OCI-LY7 (cell line): ENCODE measurements around the gene VPS45. TPM values are rescaled to one million over a fixed set of nuclear protein-coding genes. Genes with fewer than 3 reads are reported as not detected.

Experiments used
- BruUV-seq: library from RNA; stranded (reverse); fragments of 400-500 nt; replicated peaks from 2 replicates; lab custom pipeline; 2021; lab: Mats Ljungman, UMichigan
- CTCF ChIA-PET: fragments of 300-600 bp; sonication (Branson Sonifier 250); formaldehyde crosslinking; loops from one replicate; lab custom pipeline; 2022; ENCODE audit warnings: antibody characterized with exemption; ENCODE audit not compliant: unreplicated experiment; lab: Charles Lee
- POLR2A ChIA-PET: fragments of 300-600 bp; sonication (Branson Sonifier 250); formaldehyde crosslinking; loops from one replicate; lab custom pipeline; 2022; ENCODE audit warnings: antibody characterized with exemption; lab: Charles Lee
- DNase-seq: peaks from one replicate; pipeline ENCODE4 v3.0.0-alpha.2; 2015; ENCODE audit warnings: low spot score
- H2AFZ ChIP-seq: fragments of 200-600 bp; sonication (generic), shearing (Covaris generic); 2 replicates; pipeline ENCODE4 v1.6.1; 2014; ENCODE audit warnings: mild to moderate bottlenecking, antibody characterized with exemption, low read length, moderate library complexity
- H3K27ac ChIP-seq: fragments of 200-600 bp; sonication (generic); 2 replicates; pipeline ENCODE4 v1.5.1; 2014; ENCODE audit warnings: mixed run types, low read depth, mild to moderate bottlenecking, moderate library complexity, low read length, inconsistent platforms; ENCODE audit not compliant: poor library complexity, severe bottlenecking
- H3K36me3 ChIP-seq: fragments of 200-600 bp; sonication (generic); 2 replicates; pipeline ENCODE4 v1.6.1; 2014; ENCODE audit warnings: mild to moderate bottlenecking, antibody characterized with exemption, low read length, moderate library complexity, mixed read lengths; ENCODE audit not compliant: insufficient read depth
- H3K4me1 ChIP-seq: fragments of 200-600 bp; sonication (generic); 2 replicates; pipeline ENCODE4 v1.5.1; 2014; ENCODE audit warnings: mild to moderate bottlenecking, low read length; ENCODE audit not compliant: insufficient read depth, poor library complexity, severe bottlenecking
- H3K4me2 ChIP-seq: fragments of 200-600 bp; sonication (generic); 2 replicates; pipeline ENCODE4 v1.6.1; 2014; ENCODE audit warnings: mild to moderate bottlenecking, low read length
- H3K4me3 ChIP-seq: fragments of 200-600 bp; sonication (generic); 2 replicates; pipeline ENCODE4 v1.5.1; 2014; ENCODE audit warnings: mild to moderate bottlenecking, low read depth, low read length; ENCODE audit not compliant: poor library complexity, severe bottlenecking
- H3K79me2 ChIP-seq: fragments of 200-600 bp; sonication (generic); 2 replicates; pipeline ENCODE4 v1.6.1; 2016; ENCODE audit warnings: low read depth, mild to moderate bottlenecking, low read length, moderate library complexity, mixed read lengths; ENCODE audit not compliant: insufficient read depth
- H3K9me2 ChIP-seq: fragments of 200-600 bp; sonication (generic); 2 replicates; pipeline ENCODE4 v1.6.1; 2016; ENCODE audit warnings: mild to moderate bottlenecking, low read length, mixed read lengths; ENCODE audit not compliant: insufficient read depth
- H3K9me3 ChIP-seq: fragments of 200-600 bp; sonication (generic); 2 replicates; pipeline ENCODE4 v1.6.1; 2014; ENCODE audit warnings: mild to moderate bottlenecking, mixed run types, low read length, mixed read lengths
- H4K20me1 ChIP-seq: fragments of 200-600 bp; sonication (generic); 2 replicates; pipeline ENCODE4 v1.6.1; 2014; ENCODE audit warnings: mild to moderate bottlenecking, antibody characterized with exemption, low read length, moderate library complexity, mixed read lengths; ENCODE audit not compliant: insufficient read depth
- EZH2phosphoT487 ChIP-seq: fragments of 200-600 bp; sonication (generic); IDR thresholded peaks from 2 replicates; pipeline ENCODE4 v1.6.1; 2018; ENCODE audit warnings: low read depth, borderline replicate concordance, mild to moderate bottlenecking, mixed run types, antibody characterized with exemption, low read length, moderate library complexity, mixed read lengths
- intact Hi-C: fragments of 100-400 bp; cut with micrococcal nuclease; formaldehyde crosslinking; loops from one replicate; pipeline ENCODE4 v1.10.0; 2022; ENCODE audit not compliant: unreplicated experiment
- total RNA-seq, 2 experiments: library from RNA; depleted of rRNA in 1 of 2; stranded (reverse); fragments of >200 nt in 1 of 2; shearing (Covaris generic) in 1 of 2; gene quantifications; 2 replicates each; pipeline ENCODE4 v1.2.3, GENCODE V29; 2014 to 2022
- TF ChIP-seq, protein P1 (sequence below): fragments of 200-600 bp; sonication (generic); conservative IDR thresholded peaks from 2 replicates; pipeline ENCODE4 v1.5.1; 2014; ENCODE audit warnings: mild to moderate bottlenecking, antibody characterized with exemption, low read length, moderate library complexity, mixed read lengths

Gene VPS45
- total RNA-seq, 2 experiments from 2014 or later, result 40.2 to 54.4 TPM

- POLR2A ChIA-PET, result interaction anchor here (0.6 to 1.5 kb wide), 12 partner anchors 11 to 774 kb away, joined by 3 to 7 read pairs (median 3); partner anchors contain the start of gene OTUD7B
- Histone ChIP-seq H3K9me2 (no peaks in the 10 kb centered on the region), H3K27ac (peak overlapping the region; percentile 90), H4K20me1 (no peaks in the 10 kb centered on the region), H3K36me3 (peaks cover 25% of the 10 kb centered on the region), H3K9me3 (no peaks in the 10 kb centered on the region), H3K4me1 (peaks cover 29% of the 10 kb centered on the region), H3K79me2 (peaks cover 38% of the 10 kb centered on the region), H2AFZ (peak overlapping the region; percentile 93; the same call in 1 of the 2 replicates), H3K4me2 (peak overlapping the region; percentile 83), H3K4me3 (peak overlapping the region; percentile 81)
- CTCF ChIA-PET, result interaction anchor here (0.8 to 1.5 kb wide), 3 partner anchors 82 to 119 kb away, joined by 3 to 6 read pairs (median 3); partner anchors contain the start of gene PLEKHO1
- TF ChIP-seq, protein P1, sequence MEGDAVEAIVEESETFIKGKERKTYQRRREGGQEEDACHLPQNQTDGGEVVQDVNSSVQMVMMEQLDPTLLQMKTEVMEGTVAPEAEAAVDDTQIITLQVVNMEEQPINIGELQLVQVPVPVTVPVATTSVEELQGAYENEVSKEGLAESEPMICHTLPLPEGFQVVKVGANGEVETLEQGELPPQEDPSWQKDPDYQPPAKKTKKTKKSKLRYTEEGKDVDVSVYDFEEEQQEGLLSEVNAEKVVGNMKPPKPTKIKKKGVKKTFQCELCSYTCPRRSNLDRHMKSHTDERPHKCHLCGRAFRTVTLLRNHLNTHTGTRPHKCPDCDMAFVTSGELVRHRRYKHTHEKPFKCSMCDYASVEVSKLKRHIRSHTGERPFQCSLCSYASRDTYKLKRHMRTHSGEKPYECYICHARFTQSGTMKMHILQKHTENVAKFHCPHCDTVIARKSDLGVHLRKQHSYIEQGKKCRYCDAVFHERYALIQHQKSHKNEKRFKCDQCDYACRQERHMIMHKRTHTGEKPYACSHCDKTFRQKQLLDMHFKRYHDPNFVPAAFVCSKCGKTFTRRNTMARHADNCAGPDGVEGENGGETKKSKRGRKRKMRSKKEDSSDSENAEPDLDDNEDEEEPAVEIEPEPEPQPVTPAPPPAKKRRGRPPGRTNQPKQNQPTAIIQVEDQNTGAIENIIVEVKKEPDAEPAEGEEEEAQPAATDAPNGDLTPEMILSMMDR, result no peak
- no peak for TF ChIP-seq EZH2phosphoT487
- intact Hi-C loops, result no loop called here
- BruUV-seq, result TSS peak; percentile 92
- DNase-seq, result no peak
These were observed 496 bp downstream of the VPS45 start for GRCh38 chr1:150068109-150068435.

DNA sequence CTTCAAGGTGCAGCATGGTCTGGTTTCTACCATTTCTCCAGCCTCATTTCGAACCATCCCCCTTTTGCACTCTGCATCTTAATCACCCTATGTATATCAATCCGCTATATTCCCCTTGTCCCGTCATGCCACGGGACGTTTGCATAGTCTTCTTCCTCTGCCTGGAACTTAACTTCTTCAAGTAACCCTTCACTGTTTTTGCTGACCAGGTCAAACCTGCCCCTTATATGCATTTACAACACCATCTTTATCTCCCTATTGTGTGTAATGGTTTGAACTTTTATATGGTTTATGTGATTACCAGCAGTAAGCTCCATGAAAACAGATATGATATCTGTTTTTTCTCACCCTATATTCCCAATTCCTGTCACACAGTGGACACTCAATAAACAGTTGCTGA, 2.3 kb downstream of the VPS45 start:
- Histone ChIP-seq H3K36me3 (peaks cover 42% of the 10 kb centered on the region), H3K9me2 (no peaks in the 10 kb centered on the region), H3K4me1 (peaks cover 28% of the 10 kb centered on the region), H2AFZ (no peak overlapping the region), H3K9me3 (no peaks in the 10 kb centered on the region), H3K4me2 (no peak overlapping the region), H3K79me2 (peaks cover 34% of the 10 kb centered on the region), H4K20me1 (no peaks in the 10 kb centered on the region), H3K27ac (no peak overlapping the region), H3K4me3 (no peak overlapping the region)
- intact Hi-C loops, result no loop called here
- no TSS peak for BruUV-seq
- ChIA-PET CTCF (interaction anchor here (1.1 kb wide), 1 partner anchor 96 kb away, joined by 3 read pairs; no protein-coding TSS in a partner anchor), POLR2A (no interaction called here)
- DNase-seq, result no peak
- TF ChIP-seq EZH2phosphoT487, result no peak
- TF ChIP-seq, protein P1, result no peak

GRCh38 chr1:150072959-150073358, 5.4 kb downstream of the VPS45 start:
- Histone ChIP-seq H3K9me2 (no peaks in the 10 kb centered on the region), H3K27ac (no peak overlapping the region), H4K20me1 (no peaks in the 10 kb centered on the region), H3K4me3 (no peak overlapping the region), H3K79me2 (peaks cover 13% of the 10 kb centered on the region; the same call in 1 of the 2 replicates), H3K36me3 (peaks cover 69% of the 10 kb centered on the region), H2AFZ (no peak overlapping the region), H3K4me1 (peaks cover 14% of the 10 kb centered on the region), H3K9me3 (no peaks in the 10 kb centered on the region), H3K4me2 (no peak overlapping the region)
- TF ChIP-seq EZH2phosphoT487, result no peak
- TF ChIP-seq, protein P1, result peak; percentile 86
- ChIA-PET CTCF (interaction anchor here (0.5 to 1.5 kb wide), 5 partner anchors 89 to 456 kb away, joined by 3 to 7 read pairs (median 5); no protein-coding TSS in a partner anchor), POLR2A (interaction anchor here (0.7 to 2.1 kb wide), 9 partner anchors 8 to 186 kb away, joined by 3 to 7 read pairs (median 5); a partner anchor contains a TSS)
- intact Hi-C loops, result loop anchor here (1.0 kb wide), 1 partner anchor 93 kb away; no protein-coding TSS in a partner anchor
- peak; percentile 46 for DNase-seq
- no TSS peak for BruUV-seq
